Astrocyte (in vitro differentiated cells and primary cell): ENCODE results near the gene TBC1D5.

Experiments used
- EZH2 ChIP-seq: IDR thresholded peaks from 2 replicates; pipeline ENCODE4 v1.6.1; 2012; ENCODE audit warnings: mild to moderate bottlenecking, low read length, inconsistent platforms; ENCODE audit not compliant: insufficient read depth
- TF ChIP-seq, protein P1 (sequence below): IDR thresholded peaks from 2 replicates; pipeline ENCODE4 v1.5.1; 2011; ENCODE audit warnings: low read depth, mild to moderate bottlenecking, inconsistent platforms, low read length, moderate library complexity; ENCODE audit not compliant: insufficient read depth

DNA sequence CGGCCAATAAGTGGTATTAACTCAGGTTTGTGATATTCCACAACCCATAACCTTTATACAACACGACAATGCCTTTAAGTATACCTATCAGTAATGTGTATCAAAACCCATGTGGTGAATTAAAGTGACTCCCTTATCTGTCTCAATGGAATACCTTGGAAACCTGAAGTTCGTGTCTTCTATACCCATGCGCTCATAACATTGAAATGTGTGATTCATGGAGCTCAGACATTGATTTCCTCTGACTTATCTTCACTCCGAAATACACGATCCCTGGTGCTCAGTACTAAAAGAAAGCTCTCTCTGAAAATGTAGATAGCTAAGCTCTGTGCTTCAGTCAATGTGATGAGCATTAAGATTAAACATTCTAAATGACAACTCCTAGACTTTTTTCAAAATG is 140.3 kb downstream of the TBC1D5 start:
- TF ChIP-seq EZH2, result no peak
- TF ChIP-seq, protein P1, sequence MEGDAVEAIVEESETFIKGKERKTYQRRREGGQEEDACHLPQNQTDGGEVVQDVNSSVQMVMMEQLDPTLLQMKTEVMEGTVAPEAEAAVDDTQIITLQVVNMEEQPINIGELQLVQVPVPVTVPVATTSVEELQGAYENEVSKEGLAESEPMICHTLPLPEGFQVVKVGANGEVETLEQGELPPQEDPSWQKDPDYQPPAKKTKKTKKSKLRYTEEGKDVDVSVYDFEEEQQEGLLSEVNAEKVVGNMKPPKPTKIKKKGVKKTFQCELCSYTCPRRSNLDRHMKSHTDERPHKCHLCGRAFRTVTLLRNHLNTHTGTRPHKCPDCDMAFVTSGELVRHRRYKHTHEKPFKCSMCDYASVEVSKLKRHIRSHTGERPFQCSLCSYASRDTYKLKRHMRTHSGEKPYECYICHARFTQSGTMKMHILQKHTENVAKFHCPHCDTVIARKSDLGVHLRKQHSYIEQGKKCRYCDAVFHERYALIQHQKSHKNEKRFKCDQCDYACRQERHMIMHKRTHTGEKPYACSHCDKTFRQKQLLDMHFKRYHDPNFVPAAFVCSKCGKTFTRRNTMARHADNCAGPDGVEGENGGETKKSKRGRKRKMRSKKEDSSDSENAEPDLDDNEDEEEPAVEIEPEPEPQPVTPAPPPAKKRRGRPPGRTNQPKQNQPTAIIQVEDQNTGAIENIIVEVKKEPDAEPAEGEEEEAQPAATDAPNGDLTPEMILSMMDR, result no peak
